HepG2 (cell line): Measurements from ENCODE around the gene TOM1L2. TPM values are rescaled to one million over a fixed set of nuclear protein-coding genes. Genes with fewer than 3 reads are reported as not detected.
A peak's percentile ranks its signal among the peaks of the same experiment; 100 is the strongest.

Experiments used
- ATF7-NPFF ChIP-seq: sonication (generic); formaldehyde crosslinking; IDR thresholded peaks from 2 replicates; pipeline ENCODE4 v1.8.1; 2023; ENCODE audit warnings: mild to moderate bottlenecking, low read depth, missing genetic modification reagents, moderate library complexity
- BRCA1 ChIP-seq: sonication (generic); formaldehyde crosslinking; IDR thresholded peaks from 2 replicates; pipeline ENCODE4 v1.4.0; 2020; ENCODE audit warnings: missing genetic modification reagents
- CREB1 ChIP-seq, 2 experiments: fragments of 450-650 bp in 1 of 2; IDR thresholded peaks; 2 replicates each; pipeline ENCODE4 v1.6.1; 2016 to 2017; ENCODE audit warnings: control low read depth in 1 of 2, mild to moderate bottlenecking in 1 of 2, missing compliant biosample characterization in 1 of 2, missing genetic modification characterization in 1 of 2
- FOXK1 ChIP-seq: sonication (generic); formaldehyde crosslinking; IDR thresholded peaks from 2 replicates; pipeline ENCODE4 v1.4.0; 2020; ENCODE audit warnings: low read depth, missing genetic modification reagents, borderline replicate concordance
- KLF16 ChIP-seq, 2 experiments: sonication (generic) in 1 of 2; formaldehyde crosslinking in 1 of 2; IDR thresholded peaks; 2 replicates each; pipeline versions ENCODE4 v1.6.1 to v1.8.0; 2016 to 2023; ENCODE audit warnings: missing genetic modification reagents in 2 of 2, missing compliant biosample characterization in 1 of 2
- MAFG ChIP-seq: sonication (generic); formaldehyde crosslinking; IDR thresholded peaks from 2 replicates; pipeline ENCODE4 v1.5.1; 2020; ENCODE audit warnings: mild to moderate bottlenecking, missing genetic modification reagents
- NFAT5 ChIP-seq: sonication (generic); formaldehyde crosslinking; IDR thresholded peaks from 2 replicates; pipeline ENCODE4 v1.4.0; 2020; ENCODE audit warnings: missing genetic modification reagents
- NR1H2 ChIP-seq: sonication (generic); formaldehyde crosslinking; IDR thresholded peaks from 2 replicates; pipeline ENCODE4 v1.8.1; 2022; ENCODE audit warnings: low read depth, missing genetic modification reagents, borderline replicate concordance
- PHF5A ChIP-seq: IDR thresholded peaks from one replicate; pipeline ENCODE4 v1.6.1; 2018; ENCODE audit warnings: low read depth, missing genetic modification reagents; ENCODE audit not compliant: unreplicated experiment
- POGZ ChIP-seq: sonication (generic); formaldehyde crosslinking; IDR thresholded peaks from 2 replicates; pipeline ENCODE4 v1.4.0; 2020; ENCODE audit warnings: mild to moderate bottlenecking, missing genetic modification reagents
- REPIN1 ChIP-seq: sonication (generic); formaldehyde crosslinking; IDR thresholded peaks from 2 replicates; pipeline ENCODE4 v1.8.0; 2022; ENCODE audit warnings: missing genetic modification reagents, low read depth, mild to moderate bottlenecking, borderline replicate concordance
- SMYD3 ChIP-seq: sonication (generic); formaldehyde crosslinking; IDR thresholded peaks from 2 replicates; pipeline ENCODE4 v1.8.1; 2023; ENCODE audit warnings: mild to moderate bottlenecking, missing genetic modification reagents
- ZIK1 ChIP-seq: sonication (generic); formaldehyde crosslinking; IDR thresholded peaks from 2 replicates; pipeline ENCODE4 v1.5.0; 2020; ENCODE audit warnings: mild to moderate bottlenecking, low read depth, missing genetic modification reagents, borderline replicate concordance
- ZNF276 ChIP-seq: sonication (generic); formaldehyde crosslinking; IDR thresholded peaks from 2 replicates; pipeline ENCODE4 v1.4.0; 2020; ENCODE audit warnings: mild to moderate bottlenecking, low read depth, missing genetic modification reagents
- ZNF670 ChIP-seq: sonication (generic); formaldehyde crosslinking; IDR thresholded peaks from 2 replicates; pipeline ENCODE4 v1.8.0; 2022; ENCODE audit warnings: mild to moderate bottlenecking, missing genetic modification reagents, borderline replicate concordance
- ZSCAN25 ChIP-seq: sonication (generic); formaldehyde crosslinking; IDR thresholded peaks from 2 replicates; pipeline ENCODE4 v1.8.0; 2022; ENCODE audit warnings: mild to moderate bottlenecking, missing genetic modification reagents
- polyA plus RNA-seq, 8 experiments: library from polyadenylated mRNA; depleted of rRNA in 3 of 8; stranded (reverse) in 7 of 8; unstranded in 1 of 8; fragments of >200 nt; fragmentation: Illumina TruSeq in 4 of 8; extraction: Trizol in 4 of 8; gene quantifications; 2 replicates each; pipeline versions ENCODE4 v1.2.1 to v1.2.3, GENCODE V29; 2011 to 2016; ENCODE audit warnings: low read depth in 4 of 8, missing spikeins in 1 of 8, mixed read lengths in 1 of 8; ENCODE audit not compliant: insufficient read depth in 1 of 8
- total RNA-seq, 5 experiments: library from RNA; depleted of rRNA; stranded (reverse); fragments of >200 nt; fragmentation: Illumina TruSeq; extraction: Trizol; gene quantifications; 2 replicates each; pipeline ENCODE4 v1.2.3, GENCODE V29; 2016; ENCODE audit warnings: low read depth in 1 of 5
- TF ChIP-seq, protein P1 (sequence below): IDR thresholded peaks from 2 replicates; pipeline ENCODE4 v1.6.1; 2016; ENCODE audit warnings: low read depth, borderline replicate concordance
- TF ChIP-seq, protein P2 (sequence below): sonication (generic); formaldehyde crosslinking; IDR thresholded peaks from 2 replicates; pipeline ENCODE4 v1.4.0; 2020; ENCODE audit warnings: low read depth, mild to moderate bottlenecking, missing genetic modification reagents

The TOM1L2 gene
- total and polyA plus RNA-seq, 2 of the 13 experiments (the other 11 are each of a cell fraction or from before 2014, with no cell fraction given): 4.7 to 7.4 TPM

- no peak for TF ChIP-seq REPIN1
- 0 out of 2 replicates have a peak, but pooled peaks have one; percentile 37 for TF ChIP-seq ZSCAN25 (CRISPR knock-in tag)
- no peak for TF ChIP-seq PHF5A (CRISPR knock-in tag)
- TF ChIP-seq ZIK1 (CRISPR knock-in tag): no peak
- no peak for TF ChIP-seq ATF7-NPFF (CRISPR knock-in tag)
- TF ChIP-seq FOXK1 (CRISPR knock-in tag): no peak
- TF ChIP-seq NFAT5: no peak
- no peak for TF ChIP-seq SMYD3 (CRISPR knock-in tag)
- no peak for TF ChIP-seq NR1H2 (CRISPR knock-in tag)
- TF ChIP-seq ZNF276 (CRISPR knock-in tag): no peak
- TF ChIP-seq ZNF670: no peak
- TF ChIP-seq POGZ (CRISPR knock-in tag): no peak
- TF ChIP-seq MAFG (CRISPR knock-in tag): no peak
- no peak for TF ChIP-seq BRCA1 (CRISPR knock-in tag)
- TF ChIP-seq, protein P1, sequence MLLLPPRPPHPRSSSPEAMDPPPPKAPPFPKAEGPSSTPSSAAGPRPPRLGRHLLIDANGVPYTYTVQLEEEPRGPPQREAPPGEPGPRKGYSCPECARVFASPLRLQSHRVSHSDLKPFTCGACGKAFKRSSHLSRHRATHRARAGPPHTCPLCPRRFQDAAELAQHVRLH (CRISPR knock-in tag): peak; percentile 57; the same call in 1 of the 2 replicates
- TF ChIP-seq CREB1 (IDR thresholded peaks at IDR 0.05): no peak
- no peak for TF ChIP-seq CREB1 (CRISPR knock-in tag; IDR thresholded peaks at IDR 0.05)
- TF ChIP-seq, protein P2, sequence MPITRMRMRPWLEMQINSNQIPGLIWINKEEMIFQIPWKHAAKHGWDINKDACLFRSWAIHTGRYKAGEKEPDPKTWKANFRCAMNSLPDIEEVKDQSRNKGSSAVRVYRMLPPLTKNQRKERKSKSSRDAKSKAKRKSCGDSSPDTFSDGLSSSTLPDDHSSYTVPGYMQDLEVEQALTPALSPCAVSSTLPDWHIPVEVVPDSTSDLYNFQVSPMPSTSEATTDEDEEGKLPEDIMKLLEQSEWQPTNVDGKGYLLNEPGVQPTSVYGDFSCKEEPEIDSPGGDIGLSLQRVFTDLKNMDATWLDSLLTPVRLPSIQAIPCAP (CRISPR knock-in tag): no peak
- 0 out of 4 replicates have a peak, but pooled peaks of 1 of the 2 experiments have one; percentile 39 for TF ChIP-seq KLF16 (CRISPR knock-in tag; IDR thresholded peaks at IDR 0.05)
Observed at GRCh38 chr17:17859909-17860765, 112.1 kb downstream of the TOM1L2 start (continued).
